MM.1S (cell line): ENCODE data around the gene LSAMP.

Source experiments
- DNase-seq: peaks from one replicate; pipeline ENCODE4 v3.0.0-alpha.2; 2015
- H2AFZ ChIP-seq: fragments of 300-600 bp; sonication (generic); 2 replicates; pipeline ENCODE4 v1.6.0; 2016; ENCODE audit warnings: antibody characterized with exemption, low read length
- H3F3A ChIP-seq: fragments of 300-600 bp; sonication (generic); 2 replicates; pipeline ENCODE4 v1.6.1; 2016; ENCODE audit warnings: mild to moderate bottlenecking, antibody characterized with exemption, low read length, moderate library complexity, mixed read lengths; ENCODE audit not compliant: insufficient read depth
- H3K27ac ChIP-seq: fragments of 300-600 bp; sonication (generic); 2 replicates; pipeline ENCODE4 v1.5.1; 2016; ENCODE audit warnings: mild to moderate bottlenecking, low read length
- H3K27me3 ChIP-seq: fragments of 300-600 bp; sonication (generic); replicated peaks from 2 replicates; pipeline ENCODE4 v1.6.0; 2016; ENCODE audit warnings: low read length; ENCODE audit not compliant: insufficient read depth
- H3K36me3 ChIP-seq: fragments of 300-600 bp; sonication (generic); replicated peaks from 2 replicates; pipeline ENCODE4 v1.6.1; 2016; ENCODE audit warnings: mild to moderate bottlenecking, low read length, mixed read lengths; ENCODE audit not compliant: insufficient read depth
- H3K4me1 ChIP-seq: fragments of 300-600 bp; sonication (generic); 2 replicates; pipeline ENCODE4 v1.6.1; 2016; ENCODE audit warnings: low read length, mixed read lengths
- H3K4me2 ChIP-seq: fragments of 300-600 bp; sonication (generic); 2 replicates; pipeline ENCODE4 v1.6.0; 2016; ENCODE audit warnings: low read depth, low read length
- H3K4me3 ChIP-seq: fragments of 300-600 bp; sonication (generic); 2 replicates; pipeline ENCODE4 v1.5.1; 2016; ENCODE audit warnings: low read length, mixed read lengths
- H3K79me2 ChIP-seq: fragments of 300-600 bp; sonication (generic); 2 replicates; pipeline ENCODE4 v1.6.1; 2016; ENCODE audit warnings: mixed run types, low read length, mixed read lengths
- H3K9ac ChIP-seq: fragments of 300-600 bp; sonication (generic); 2 replicates; pipeline ENCODE4 v1.6.1; 2016; ENCODE audit warnings: low read length, mixed read lengths
- H3K9me2 ChIP-seq: fragments of 300-600 bp; sonication (generic); replicated peaks from 2 replicates; pipeline ENCODE4 v1.6.1; 2016; ENCODE audit warnings: mild to moderate bottlenecking, low read length, mixed read lengths; ENCODE audit not compliant: insufficient read depth
- H3K9me3 ChIP-seq: fragments of 300-600 bp; sonication (generic); replicated peaks from 2 replicates; pipeline ENCODE4 v1.6.1; 2016; ENCODE audit warnings: mild to moderate bottlenecking, low read length, mixed read lengths; ENCODE audit not compliant: insufficient read depth
- H4K20me1 ChIP-seq: fragments of 300-600 bp; sonication (generic); 2 replicates; pipeline ENCODE4 v1.6.1; 2016; ENCODE audit warnings: mild to moderate bottlenecking, low read length, moderate library complexity, mixed read lengths; ENCODE audit not compliant: insufficient read depth
- EZH2 ChIP-seq: fragments of 300-600 bp; sonication (generic); optimal IDR thresholded peaks from 2 replicates; pipeline ENCODE3; 2017; ENCODE audit warnings: low read depth, mild to moderate bottlenecking, antibody characterized with exemption, low read length, mixed read lengths
- EZH2phosphoT487 ChIP-seq: fragments of 300-600 bp; sonication (generic); IDR thresholded peaks from 2 replicates; pipeline ENCODE4 v1.6.1; 2018; ENCODE audit warnings: antibody characterized with exemption, low read length
- TF ChIP-seq, protein P1 (sequence below): fragments of 300-600 bp; sonication (generic); IDR thresholded peaks from 2 replicates; pipeline ENCODE4 v1.5.1; 2016; ENCODE audit warnings: antibody characterized with exemption, low read length, mixed read lengths

LSAMP gene

DNA sequence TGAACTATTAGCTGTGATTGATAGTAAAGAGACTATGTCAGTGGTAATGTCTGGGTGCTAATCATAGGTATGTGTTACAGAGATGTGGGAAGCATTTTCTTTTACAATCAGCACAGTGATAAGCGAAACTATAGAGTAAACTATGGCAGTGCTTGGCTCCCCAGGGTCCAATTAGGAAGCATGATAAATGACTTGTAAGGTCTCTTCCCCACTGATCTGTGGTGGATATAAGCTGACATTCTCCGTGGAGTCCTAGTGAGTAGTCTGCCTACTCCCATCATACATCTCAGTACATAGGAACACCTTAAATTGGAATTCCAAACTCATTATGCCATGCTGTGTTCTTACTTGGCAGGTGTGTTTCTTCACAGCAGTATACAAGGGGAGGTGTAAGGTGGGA lies 617.8 kb downstream of the LSAMP start:
- no peaks in the 10 kb centered on the region for H3K4me1 ChIP-seq
- no peaks in the 10 kb centered on the region for H3K9me2 ChIP-seq
- no peak for DNase-seq
- no peak overlapping the region for H3K4me3 ChIP-seq
- no peak overlapping the region for H3K9ac ChIP-seq
- H3K27ac ChIP-seq: no peak overlapping the region
- H3F3A ChIP-seq: no peaks in the 10 kb centered on the region
- no peak overlapping the region for H3K4me2 ChIP-seq
- TF ChIP-seq, protein P1, sequence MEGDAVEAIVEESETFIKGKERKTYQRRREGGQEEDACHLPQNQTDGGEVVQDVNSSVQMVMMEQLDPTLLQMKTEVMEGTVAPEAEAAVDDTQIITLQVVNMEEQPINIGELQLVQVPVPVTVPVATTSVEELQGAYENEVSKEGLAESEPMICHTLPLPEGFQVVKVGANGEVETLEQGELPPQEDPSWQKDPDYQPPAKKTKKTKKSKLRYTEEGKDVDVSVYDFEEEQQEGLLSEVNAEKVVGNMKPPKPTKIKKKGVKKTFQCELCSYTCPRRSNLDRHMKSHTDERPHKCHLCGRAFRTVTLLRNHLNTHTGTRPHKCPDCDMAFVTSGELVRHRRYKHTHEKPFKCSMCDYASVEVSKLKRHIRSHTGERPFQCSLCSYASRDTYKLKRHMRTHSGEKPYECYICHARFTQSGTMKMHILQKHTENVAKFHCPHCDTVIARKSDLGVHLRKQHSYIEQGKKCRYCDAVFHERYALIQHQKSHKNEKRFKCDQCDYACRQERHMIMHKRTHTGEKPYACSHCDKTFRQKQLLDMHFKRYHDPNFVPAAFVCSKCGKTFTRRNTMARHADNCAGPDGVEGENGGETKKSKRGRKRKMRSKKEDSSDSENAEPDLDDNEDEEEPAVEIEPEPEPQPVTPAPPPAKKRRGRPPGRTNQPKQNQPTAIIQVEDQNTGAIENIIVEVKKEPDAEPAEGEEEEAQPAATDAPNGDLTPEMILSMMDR: no peak
- no peak for TF ChIP-seq EZH2
- TF ChIP-seq EZH2phosphoT487: no peak
- H3K79me2 ChIP-seq: no peaks in the 10 kb centered on the region
- no peaks in the 10 kb centered on the region for H3K27me3 ChIP-seq
- H3K36me3 ChIP-seq: no peaks in the 10 kb centered on the region
- H3K9me3 ChIP-seq: no peaks in the 10 kb centered on the region
- H2AFZ ChIP-seq: no peak overlapping the region
- no peaks in the 10 kb centered on the region for H4K20me1 ChIP-seq

DNA sequence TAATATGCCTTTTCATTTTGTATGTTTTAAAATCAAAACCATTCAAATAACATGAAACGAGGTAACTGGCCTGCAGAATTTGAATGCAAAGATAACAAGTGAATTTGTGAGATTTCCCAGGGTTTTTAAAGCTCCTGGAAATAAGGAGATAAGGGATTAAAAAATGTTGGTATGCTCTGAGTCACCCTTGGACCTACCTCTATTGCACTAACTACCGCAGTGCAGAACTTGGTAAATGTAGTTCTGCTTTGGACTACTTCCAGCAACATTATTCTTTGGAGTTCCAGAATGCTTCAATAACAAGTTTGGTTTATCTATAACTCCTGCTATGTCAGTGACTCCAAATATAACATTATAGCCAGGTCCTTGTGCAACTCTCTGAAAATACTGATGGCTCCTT lies 620.2 kb downstream of the LSAMP start:
- no peaks in the 10 kb centered on the region for H3F3A ChIP-seq
- TF ChIP-seq, protein P1: no peak
- TF ChIP-seq EZH2: no peak
- TF ChIP-seq EZH2phosphoT487: no peak

DNA sequence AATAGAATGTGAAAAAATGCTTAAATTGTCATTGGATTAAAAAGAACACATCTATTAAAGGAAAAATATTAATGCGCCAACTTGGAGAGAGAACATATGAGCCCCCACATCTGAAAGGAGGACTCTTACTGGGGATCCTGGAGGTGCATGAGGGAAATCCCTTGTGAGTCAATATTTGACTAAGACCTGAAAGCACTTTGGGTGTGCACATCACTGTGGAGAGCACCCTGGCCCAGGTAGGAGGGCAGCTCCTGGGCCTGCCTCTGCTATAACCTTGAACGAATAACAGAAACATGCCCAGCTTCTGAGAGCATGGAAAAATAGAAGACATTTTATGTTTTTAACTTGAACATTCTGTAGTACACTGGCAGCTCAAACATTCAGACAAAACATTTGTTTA lies 622.2 kb downstream of the LSAMP start:
- Histone ChIP-seq H3F3A (no peaks in the 10 kb centered on the region), H3K4me1 (no peaks in the 10 kb centered on the region), H2AFZ (no peak overlapping the region), H3K9me3 (no peaks in the 10 kb centered on the region), H3K4me2 (no peak overlapping the region), H3K27me3 (no peaks in the 10 kb centered on the region), H3K36me3 (no peaks in the 10 kb centered on the region), H3K4me3 (no peak overlapping the region), H3K27ac (no peak overlapping the region), H4K20me1 (no peaks in the 10 kb centered on the region), H3K9me2 (no peaks in the 10 kb centered on the region), H3K9ac (no peak overlapping the region), H3K79me2 (no peaks in the 10 kb centered on the region)
- TF ChIP-seq, protein P1: no peak
- TF ChIP-seq EZH2 (no peak), EZH2phosphoT487 (no peak)
- no peak for DNase-seq

More for the DNA sequence above, 620.2 kb downstream of the LSAMP start:
- H3K4me2 ChIP-seq: no peak overlapping the region
- H3K9me2 ChIP-seq: no peaks in the 10 kb centered on the region
- no peaks in the 10 kb centered on the region for H3K27me3 ChIP-seq
- H3K79me2 ChIP-seq: no peaks in the 10 kb centered on the region
- no peak overlapping the region for H2AFZ ChIP-seq
- H3K9me3 ChIP-seq: no peaks in the 10 kb centered on the region
- H3K4me1 ChIP-seq: no peaks in the 10 kb centered on the region
- H4K20me1 ChIP-seq: no peaks in the 10 kb centered on the region
- no peak overlapping the region for H3K27ac ChIP-seq
- no peaks in the 10 kb centered on the region for H3K36me3 ChIP-seq
- H3K4me3 ChIP-seq: no peak overlapping the region
- no peak overlapping the region for H3K9ac ChIP-seq
- DNase-seq: no peak

DNA sequence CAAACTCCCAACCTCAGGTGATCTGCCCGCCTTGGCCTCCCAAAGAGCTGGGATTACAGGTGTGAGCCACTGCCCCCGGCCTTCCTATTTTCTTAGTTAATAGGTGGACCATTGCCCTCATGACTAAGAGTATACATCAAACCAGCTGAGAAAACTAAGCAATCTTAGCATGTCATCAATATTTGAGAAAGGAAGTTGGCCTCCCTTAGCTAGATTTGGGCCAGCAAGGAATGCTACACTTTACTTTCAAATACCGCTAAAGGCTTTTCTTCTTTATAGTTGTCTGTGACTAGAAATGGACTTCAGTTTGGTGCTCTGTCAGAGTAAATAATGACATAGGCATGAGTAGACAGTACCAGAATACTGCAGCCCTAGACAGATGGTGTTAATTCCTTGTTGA lies 622.7 kb downstream of the LSAMP start:
- Histone ChIP-seq H3K36me3 (no peaks in the 10 kb centered on the region), H3K9me3 (no peaks in the 10 kb centered on the region), H4K20me1 (no peaks in the 10 kb centered on the region), H2AFZ (no peak overlapping the region), H3K9ac (no peak overlapping the region), H3F3A (no peaks in the 10 kb centered on the region), H3K27ac (no peak overlapping the region), H3K4me3 (no peak overlapping the region), H3K27me3 (no peaks in the 10 kb centered on the region), H3K79me2 (no peaks in the 10 kb centered on the region), H3K9me2 (no peaks in the 10 kb centered on the region), H3K4me1 (no peaks in the 10 kb centered on the region), H3K4me2 (no peak overlapping the region)
- TF ChIP-seq, protein P1: no peak
- TF ChIP-seq EZH2phosphoT487 (no peak), EZH2 (no peak)
- DNase-seq: no peak
